ENCODE results near the gene PIGV. TPM values are rescaled to one million over a fixed set of nuclear protein-coding genes. Genes with fewer than 3 reads are reported as not detected.

PIGV gene
- total and polyA plus RNA-seq, 2 donors (not counting 1 experiment from before 2014, with no cell fraction given): 9.2 to 17.4 TPM

GRCh38 chr1:26792924-26793323, 5.2 kb downstream of the PIGV start:
- Mint-ChIP-seq H3K27ac (no peak overlapping the region), H3K27me3 (no peaks in the 10 kb centered on the region), H3K4me3 (no peak overlapping the region), H3K4me1 (peaks cover 13% of the 10 kb centered on the region), H3K9me3 (ENCODE audit: insufficient read depth) (no peaks in the 10 kb centered on the region)
- Histone ChIP-seq H3K4me1 (ENCODE audit: control insufficient read depth in 2 of 2, insufficient read depth in 2 of 2, low read length in 2 of 2) (peaks cover 5 to 13% of the 10 kb centered on the region in 2 donors), H3K4me3 (ENCODE audit: control extremely low read depth in 1 of 5, extremely low read depth in 1 of 5, insufficient read depth in 1 of 5, low read depth in 2 of 5, low read length in 4 of 5) (no peak overlapping the region), H3K36me3 (replicated peaks in 1 of 2; ENCODE audit: control extremely low read depth in 1 of 2, control insufficient read depth in 1 of 2, extremely low read depth in 1 of 2, insufficient read depth in 2 of 2, low read length in 1 of 2) (peaks cover 2 to 39% of the 10 kb centered on the region in 2 experiments), H3K27ac (ENCODE audit: low read length in 2 of 2) (no peak overlapping the region), H3K9ac (ENCODE audit: low read length) (no peak overlapping the region), H3K79me2 (ENCODE audit: control insufficient read depth, insufficient read depth, low read length) (peaks cover 50% of the 10 kb centered on the region), H3K27me3 (replicated peaks in 1 of 4; ENCODE audit: control extremely low read depth in 1 of 4, control insufficient read depth in 3 of 4, insufficient read depth in 4 of 4, low read length in 3 of 4) (no peaks in the 10 kb centered on the region), H3K4me2 (replicated peaks; ENCODE audit: low read depth, low read length, poor library complexity, severe bottlenecking) (no peak overlapping the region), H4K20me1 (ENCODE audit: control insufficient read depth, insufficient read depth, low read length, poor library complexity, severe bottlenecking) (peaks cover 11% of the 10 kb centered on the region), H3K9me3 (ENCODE audit: control extremely low read depth in 1 of 3, control insufficient read depth in 2 of 3, insufficient read depth in 1 of 3, low read length in 2 of 3) (no peaks in the 10 kb centered on the region), H2AFZ (ENCODE audit: insufficient read depth, low read depth, low read length, poor library complexity, severe bottlenecking) (no peak overlapping the region)
- CTCF ChIA-PET: interaction anchor here (1.8 to 10.1 kb wide), 3 partner anchors 190 to 194 kb away, joined by 9 to 479 read pairs (median 13); no protein-coding TSS in a partner anchor
- TF ChIP-seq EZH2 (IDR thresholded peaks at IDR 0.05; ENCODE audit: borderline replicate concordance, insufficient read depth, low read depth, low read length, poor library complexity, severe bottlenecking) (no peak), CTCF (IDR thresholded peaks at IDR 0.05) (no peak)
- 100% methylated on average over 2 of the region's 2 CpGs for WGBS (ENCODE audit: insufficient coverage)
- DNase-seq: no peak
- intact Hi-C loops (cut with micrococcal nuclease): no loop called here
- no peak for ATAC-seq (ENCODE audit: low read depth)
- POLR2A ChIA-PET: no interaction called here

GRCh38 chr1:26794391-26794790, 6.6 kb downstream of the PIGV start:
- Mint-ChIP-seq H3K27me3 (no peaks in the 10 kb centered on the region), H3K9me3 (ENCODE audit: insufficient read depth) (no peaks in the 10 kb centered on the region), H3K4me3 (no peak overlapping the region), H3K27ac (no peak overlapping the region), H3K4me1 (peaks cover 2% of the 10 kb centered on the region)
- no peak overlapping the region for H3K9ac ChIP-seq (ENCODE audit: low read length)
- DNase-seq (no peak), ATAC-seq (ENCODE audit: low read depth) (no peak)
- H3K27me3 ChIP-seq (replicated peaks in 1 of 4; ENCODE audit: control extremely low read depth in 1 of 4, control insufficient read depth in 3 of 4, insufficient read depth in 4 of 4, low read length in 3 of 4): no peaks in the 10 kb centered on the region
- no peak overlapping the region for H3K4me3 ChIP-seq (ENCODE audit: control extremely low read depth in 1 of 5, extremely low read depth in 1 of 5, insufficient read depth in 1 of 5, low read depth in 2 of 5, low read length in 4 of 5)
- no peak overlapping the region for H3K4me2 ChIP-seq (replicated peaks; ENCODE audit: low read depth, low read length, poor library complexity, severe bottlenecking)
- no peak overlapping the region for H2AFZ ChIP-seq (ENCODE audit: insufficient read depth, low read depth, low read length, poor library complexity, severe bottlenecking)
- H3K36me3 ChIP-seq (replicated peaks in 1 of 2; ENCODE audit: control extremely low read depth in 1 of 2, control insufficient read depth in 1 of 2, extremely low read depth in 1 of 2, insufficient read depth in 2 of 2, low read length in 1 of 2): peaks cover 2 to 43% of the 10 kb centered on the region in 2 experiments
- H3K4me1 ChIP-seq (ENCODE audit: control insufficient read depth in 2 of 2, insufficient read depth in 2 of 2, low read length in 2 of 2): peaks cover 0 to 2% of the 10 kb centered on the region in 2 donors
- peaks cover 11% of the 10 kb centered on the region for H4K20me1 ChIP-seq (ENCODE audit: control insufficient read depth, insufficient read depth, low read length, poor library complexity, severe bottlenecking)
- intact Hi-C loops (cut with micrococcal nuclease): no loop called here
- 95% methylated on average over 5 of the region's 5 CpGs for WGBS (ENCODE audit: insufficient coverage)
- peaks cover 41% of the 10 kb centered on the region for H3K79me2 ChIP-seq (ENCODE audit: control insufficient read depth, insufficient read depth, low read length)
- TF ChIP-seq CTCF (IDR thresholded peaks at IDR 0.05) (no peak), EZH2 (IDR thresholded peaks at IDR 0.05; ENCODE audit: borderline replicate concordance, insufficient read depth, low read depth, low read length, poor library complexity, severe bottlenecking) (no peak)
- POLR2A ChIA-PET: no interaction called here
- no peak overlapping the region for H3K27ac ChIP-seq (ENCODE audit: low read length in 2 of 2)
- H3K9me3 ChIP-seq (ENCODE audit: control extremely low read depth in 1 of 3, control insufficient read depth in 2 of 3, insufficient read depth in 1 of 3, low read length in 2 of 3): no peaks in the 10 kb centered on the region
- CTCF ChIA-PET: interaction anchor here (0.5 to 2.2 kb wide), 5 partner anchors 116 to 304 kb away, joined by 3 to 13 read pairs (median 4); no protein-coding TSS in a partner anchor
